22Rv1 (cell line): ENCODE measurements around the gene CAMK4.

Source experiments
- H3K27ac ChIP-seq: fragments of 450-650 bp; 2 replicates; pipeline ENCODE4 v1.5.1; 2017
- ZFX ChIP-seq: fragments of 450-650 bp; IDR thresholded peaks from 2 replicates; pipeline ENCODE4 v1.6.1; 2017; ENCODE audit warnings: antibody characterized with exemption, borderline replicate concordance
- TF ChIP-seq, protein P1 (sequence below): fragments of 450-650 bp; IDR thresholded peaks from 2 replicates; pipeline ENCODE4 v1.5.1; 2017; ENCODE audit warnings: mild to moderate bottlenecking

Gene CAMK4

DNA sequence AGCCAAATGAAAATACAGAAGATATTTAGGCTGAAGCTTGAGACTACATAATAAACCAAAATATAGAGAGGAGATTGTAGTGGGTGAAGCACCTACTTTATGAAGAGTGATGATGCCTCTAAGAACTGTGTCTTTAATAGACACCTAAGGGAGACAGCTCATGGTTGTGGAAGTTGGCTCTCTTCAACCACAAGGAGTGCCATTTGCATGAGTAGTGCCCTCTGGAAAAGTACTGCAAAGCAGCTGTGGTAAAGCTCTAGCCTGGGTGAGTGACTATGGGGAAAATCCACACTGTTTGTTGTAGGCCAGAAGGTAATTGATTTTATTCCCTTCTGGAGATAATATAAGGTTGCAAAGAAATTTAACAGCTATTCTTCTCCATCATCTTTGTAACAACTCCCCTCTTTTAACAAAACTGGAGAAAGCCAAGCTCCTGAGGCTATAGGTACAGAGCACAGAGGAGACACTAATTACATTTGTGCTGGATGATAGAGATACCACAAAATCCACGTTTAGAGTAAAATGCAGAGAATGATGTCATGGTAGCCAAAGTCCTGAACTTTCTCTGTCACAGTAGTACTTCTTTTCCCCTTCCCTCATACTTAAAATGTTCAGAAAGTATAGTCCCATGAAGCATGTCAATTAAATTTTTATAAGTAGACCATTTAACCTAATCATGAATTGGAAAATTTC is 165.4 kb downstream of the CAMK4 start:
- no peak overlapping the region for H3K27ac ChIP-seq
- no peak for TF ChIP-seq ZFX
- TF ChIP-seq, protein P1, sequence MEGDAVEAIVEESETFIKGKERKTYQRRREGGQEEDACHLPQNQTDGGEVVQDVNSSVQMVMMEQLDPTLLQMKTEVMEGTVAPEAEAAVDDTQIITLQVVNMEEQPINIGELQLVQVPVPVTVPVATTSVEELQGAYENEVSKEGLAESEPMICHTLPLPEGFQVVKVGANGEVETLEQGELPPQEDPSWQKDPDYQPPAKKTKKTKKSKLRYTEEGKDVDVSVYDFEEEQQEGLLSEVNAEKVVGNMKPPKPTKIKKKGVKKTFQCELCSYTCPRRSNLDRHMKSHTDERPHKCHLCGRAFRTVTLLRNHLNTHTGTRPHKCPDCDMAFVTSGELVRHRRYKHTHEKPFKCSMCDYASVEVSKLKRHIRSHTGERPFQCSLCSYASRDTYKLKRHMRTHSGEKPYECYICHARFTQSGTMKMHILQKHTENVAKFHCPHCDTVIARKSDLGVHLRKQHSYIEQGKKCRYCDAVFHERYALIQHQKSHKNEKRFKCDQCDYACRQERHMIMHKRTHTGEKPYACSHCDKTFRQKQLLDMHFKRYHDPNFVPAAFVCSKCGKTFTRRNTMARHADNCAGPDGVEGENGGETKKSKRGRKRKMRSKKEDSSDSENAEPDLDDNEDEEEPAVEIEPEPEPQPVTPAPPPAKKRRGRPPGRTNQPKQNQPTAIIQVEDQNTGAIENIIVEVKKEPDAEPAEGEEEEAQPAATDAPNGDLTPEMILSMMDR = no peak

DNA sequence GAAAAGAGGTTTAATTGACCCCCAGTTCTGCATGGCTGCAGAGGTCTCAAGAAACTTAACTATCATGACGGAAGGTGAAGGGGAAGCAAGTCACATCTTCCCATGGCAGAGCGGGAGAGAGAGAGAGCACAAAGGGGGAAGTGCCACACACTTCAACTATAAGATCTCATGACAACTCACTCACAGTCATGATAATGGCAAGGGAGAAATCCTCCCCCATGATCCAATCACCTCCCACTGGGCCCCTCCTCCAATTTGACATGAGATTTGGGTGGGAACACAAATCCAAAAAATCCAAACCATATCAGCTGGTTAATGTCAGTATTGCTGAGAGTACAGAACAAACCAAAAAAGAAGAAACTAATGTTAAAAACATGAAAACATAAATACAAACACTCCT is 168.0 kb downstream of the CAMK4 start:
- TF ChIP-seq, protein P1 = no peak
- no peak for TF ChIP-seq ZFX
- no peak overlapping the region for H3K27ac ChIP-seq

DNA sequence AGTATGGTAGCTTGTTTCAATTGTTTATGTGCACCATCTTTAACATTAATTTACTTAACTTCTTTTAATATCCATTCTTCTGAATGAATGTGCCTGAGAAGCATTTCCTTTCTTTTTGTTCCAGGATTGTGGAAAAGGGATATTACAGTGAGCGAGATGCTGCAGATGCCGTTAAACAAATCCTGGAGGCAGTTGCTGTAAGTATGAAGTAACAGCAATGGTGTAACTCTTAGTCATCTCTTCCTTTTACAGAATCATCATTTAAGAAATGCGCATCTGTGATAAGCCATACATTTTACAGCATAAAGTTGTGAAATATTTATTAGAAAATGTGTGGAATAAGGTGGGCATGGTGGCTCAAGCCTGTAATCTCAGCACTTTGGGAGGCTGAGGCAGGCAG is 170.4 kb downstream of the CAMK4 start:
- no peak overlapping the region for H3K27ac ChIP-seq
- TF ChIP-seq, protein P1 = no peak
- TF ChIP-seq ZFX = no peak

DNA sequence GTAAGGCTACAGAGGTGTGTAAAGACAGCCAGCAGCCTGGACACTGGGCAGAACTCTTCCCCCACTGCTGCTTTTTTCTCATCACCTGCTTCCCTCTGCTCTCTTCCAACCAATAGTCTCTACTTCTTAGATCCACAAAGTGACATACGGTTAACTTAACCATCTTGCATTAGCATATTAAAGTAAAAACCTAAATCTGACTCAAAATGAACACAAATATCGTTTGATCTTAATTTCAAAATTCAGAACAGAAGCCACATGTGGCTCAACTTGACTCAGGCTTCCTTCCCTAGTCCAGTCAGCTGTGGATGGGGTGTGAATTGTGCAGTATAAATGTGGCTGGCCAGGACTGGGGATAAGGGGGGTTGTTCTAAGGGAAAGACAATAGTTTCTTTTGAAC is 173.8 kb downstream of the CAMK4 start:
- no peak for TF ChIP-seq ZFX
- TF ChIP-seq, protein P1 = no peak
- H3K27ac ChIP-seq = no peak overlapping the region

DNA sequence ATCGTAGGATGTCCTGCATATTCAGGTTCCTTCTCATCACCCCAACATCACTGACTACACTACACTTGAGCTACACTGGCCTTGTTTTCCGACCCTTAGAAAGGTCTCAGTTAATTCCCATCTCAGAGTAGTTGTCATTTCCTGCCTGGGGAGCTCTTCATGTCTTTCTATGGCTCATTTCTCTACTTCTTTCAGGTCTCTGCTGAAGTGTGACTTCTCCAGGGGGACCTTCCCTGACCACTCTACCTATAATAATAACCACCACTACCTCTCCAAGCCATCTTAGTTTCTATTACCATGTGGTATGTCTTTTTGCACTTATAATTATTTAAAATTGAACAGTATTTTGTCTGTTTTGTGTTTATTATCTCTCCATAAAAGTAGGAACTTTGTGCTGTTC is 174.9 kb downstream of the CAMK4 start:
- TF ChIP-seq, protein P1 = no peak
- TF ChIP-seq ZFX = no peak
- no peak overlapping the region for H3K27ac ChIP-seq

DNA sequence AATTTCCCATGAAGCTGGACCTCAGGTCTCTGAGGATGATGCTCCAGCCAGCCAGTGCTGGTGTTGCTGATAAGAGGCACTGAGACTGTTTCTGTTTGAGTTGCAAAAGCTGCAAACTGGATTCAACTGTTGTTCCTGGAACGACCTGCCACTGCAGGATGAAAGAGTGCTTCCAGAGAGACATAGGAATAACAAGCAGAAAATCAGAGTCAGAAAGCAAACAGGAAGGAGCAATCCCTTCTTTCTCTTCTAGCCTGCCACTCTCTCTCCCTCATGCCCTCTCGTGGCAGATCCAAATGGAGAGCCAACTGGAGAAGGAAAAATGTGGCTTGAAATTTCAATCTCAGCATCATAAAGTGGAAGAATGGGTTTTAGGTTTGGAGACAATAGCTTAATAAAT is 177.7 kb downstream of the CAMK4 start:
- TF ChIP-seq ZFX = no peak
- TF ChIP-seq, protein P1 = no peak
- no peak overlapping the region for H3K27ac ChIP-seq

DNA sequence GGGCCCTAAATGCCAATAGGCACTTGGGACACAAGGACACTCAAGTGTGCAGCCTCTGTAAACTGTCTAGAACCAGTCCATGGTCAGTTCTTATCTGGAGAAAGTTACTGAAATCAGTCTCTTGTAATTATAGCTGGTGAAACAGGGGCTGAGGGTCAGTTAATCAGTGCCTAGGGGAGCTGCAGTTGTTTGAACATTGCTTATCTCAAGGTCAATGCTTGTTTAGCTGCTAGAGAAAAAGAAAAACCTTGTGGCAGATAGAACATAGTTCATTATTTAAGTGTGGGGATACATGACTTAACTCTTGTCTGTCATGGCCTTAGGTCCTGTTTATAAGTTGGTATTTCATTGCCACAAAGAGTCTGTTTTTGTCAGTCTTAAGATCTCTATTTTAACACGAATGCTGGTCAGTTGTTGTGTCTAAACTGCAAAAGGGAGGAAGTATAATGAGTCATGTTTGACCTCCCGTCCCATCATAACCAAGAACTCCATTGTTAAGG is 180.1 kb downstream of the CAMK4 start:
- no peak for TF ChIP-seq ZFX
- TF ChIP-seq, protein P1 = no peak
- H3K27ac ChIP-seq = no peak overlapping the region
